DOHH2 (cell line): ENCODE results near the gene PRR14.

Experiments used
- H3F3A ChIP-seq: fragments of 200-600 bp; sonication (generic), shearing (Covaris generic); 2 replicates; pipeline ENCODE4 v1.6.0; 2016; ENCODE audit warnings: antibody characterized with exemption, mild to moderate bottlenecking; ENCODE audit not compliant: control insufficient read depth, insufficient read depth
- H3K27ac ChIP-seq: fragments of 200-600 bp; sonication (generic); 2 replicates; pipeline ENCODE4 v1.5.1; 2014; ENCODE audit warnings: low read depth, mild to moderate bottlenecking, low read length, moderate library complexity
- H3K27me3 ChIP-seq: fragments of 200-600 bp; sonication (generic); 2 replicates; pipeline ENCODE4 v1.6.1; 2014; ENCODE audit warnings: mild to moderate bottlenecking, low read length, mixed read lengths; ENCODE audit not compliant: control insufficient read depth
- H3K36me3 ChIP-seq: fragments of 200-600 bp; sonication (generic); 2 replicates; pipeline ENCODE4 v1.6.1; 2014; ENCODE audit warnings: mild to moderate bottlenecking, low read length, moderate library complexity, mixed read lengths; ENCODE audit not compliant: control insufficient read depth
- H3K4me1 ChIP-seq: fragments of 200-600 bp; sonication (generic); 2 replicates; pipeline ENCODE4 v1.6.1; 2014; ENCODE audit warnings: mild to moderate bottlenecking, low read length, mixed read lengths; ENCODE audit not compliant: control insufficient read depth
- H3K4me2 ChIP-seq: fragments of 200-600 bp; sonication (generic); 2 replicates; pipeline ENCODE4 v1.6.0; 2014; ENCODE audit warnings: mild to moderate bottlenecking, low read length, moderate library complexity
- H3K4me3 ChIP-seq: fragments of 200-600 bp; sonication (generic); 2 replicates; pipeline ENCODE4 v1.5.1; 2014; ENCODE audit warnings: mild to moderate bottlenecking, low read length, mixed read lengths
- H3K79me2 ChIP-seq: fragments of 200-600 bp; sonication (generic); 2 replicates; pipeline ENCODE4 v1.6.1; 2014; ENCODE audit warnings: mild to moderate bottlenecking, low read length, mixed read lengths; ENCODE audit not compliant: control insufficient read depth
- H3K9me2 ChIP-seq: fragments of 200-600 bp; sonication (generic); replicated peaks from 2 replicates; pipeline ENCODE4 v1.6.1; 2014; ENCODE audit warnings: mild to moderate bottlenecking, low read length, mixed read lengths; ENCODE audit not compliant: control insufficient read depth
- H3K9me3 ChIP-seq: fragments of 200-600 bp; sonication (generic); 2 replicates; pipeline ENCODE4 v1.6.1; 2014; ENCODE audit warnings: antibody characterized with exemption, low read length, mixed read lengths; ENCODE audit not compliant: control insufficient read depth, insufficient read depth
- H4K20me1 ChIP-seq: fragments of 200-600 bp; sonication (generic); 2 replicates; pipeline ENCODE4 v1.6.0; 2014; ENCODE audit warnings: low read depth, mild to moderate bottlenecking, antibody characterized with exemption, low read length, moderate library complexity; ENCODE audit not compliant: control insufficient read depth, insufficient read depth
- EZH2phosphoT487 ChIP-seq: fragments of 200-600 bp; sonication (generic); IDR thresholded peaks from 2 replicates; pipeline ENCODE4 v1.6.1; 2017; ENCODE audit warnings: borderline replicate concordance, mild to moderate bottlenecking, antibody characterized with exemption, low read length, moderate library complexity, mixed read lengths
- TF ChIP-seq, protein P1 (sequence below): fragments of 200-600 bp; sonication (generic); IDR thresholded peaks from one replicate; pipeline ENCODE4 v1.5.1; 2014; ENCODE audit warnings: antibody characterized with exemption, mild to moderate bottlenecking, low read depth, low read length; ENCODE audit not compliant: poor library complexity, severe bottlenecking

The PRR14 gene

GRCh38 chr16:30647274-30647571, 3.5 kb upstream of the PRR14 start:
- no peak for TF ChIP-seq EZH2phosphoT487
- TF ChIP-seq, protein P1, sequence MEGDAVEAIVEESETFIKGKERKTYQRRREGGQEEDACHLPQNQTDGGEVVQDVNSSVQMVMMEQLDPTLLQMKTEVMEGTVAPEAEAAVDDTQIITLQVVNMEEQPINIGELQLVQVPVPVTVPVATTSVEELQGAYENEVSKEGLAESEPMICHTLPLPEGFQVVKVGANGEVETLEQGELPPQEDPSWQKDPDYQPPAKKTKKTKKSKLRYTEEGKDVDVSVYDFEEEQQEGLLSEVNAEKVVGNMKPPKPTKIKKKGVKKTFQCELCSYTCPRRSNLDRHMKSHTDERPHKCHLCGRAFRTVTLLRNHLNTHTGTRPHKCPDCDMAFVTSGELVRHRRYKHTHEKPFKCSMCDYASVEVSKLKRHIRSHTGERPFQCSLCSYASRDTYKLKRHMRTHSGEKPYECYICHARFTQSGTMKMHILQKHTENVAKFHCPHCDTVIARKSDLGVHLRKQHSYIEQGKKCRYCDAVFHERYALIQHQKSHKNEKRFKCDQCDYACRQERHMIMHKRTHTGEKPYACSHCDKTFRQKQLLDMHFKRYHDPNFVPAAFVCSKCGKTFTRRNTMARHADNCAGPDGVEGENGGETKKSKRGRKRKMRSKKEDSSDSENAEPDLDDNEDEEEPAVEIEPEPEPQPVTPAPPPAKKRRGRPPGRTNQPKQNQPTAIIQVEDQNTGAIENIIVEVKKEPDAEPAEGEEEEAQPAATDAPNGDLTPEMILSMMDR: no peak
- H3K4me1 ChIP-seq: peaks cover 17% of the 10 kb centered on the region
- no peaks in the 10 kb centered on the region for H4K20me1 ChIP-seq
- H3K9me2 ChIP-seq: no peaks in the 10 kb centered on the region
- H3K9me3 ChIP-seq: no peaks in the 10 kb centered on the region
- H3K27ac ChIP-seq: no peak overlapping the region
- peaks cover 10% of the 10 kb centered on the region for H3K79me2 ChIP-seq
- no peaks in the 10 kb centered on the region for H3F3A ChIP-seq
- H3K4me3 ChIP-seq: no peak overlapping the region
- no peak overlapping the region for H3K4me2 ChIP-seq
- H3K27me3 ChIP-seq: no peaks in the 10 kb centered on the region
- peaks cover 6% of the 10 kb centered on the region for H3K36me3 ChIP-seq

DNA sequence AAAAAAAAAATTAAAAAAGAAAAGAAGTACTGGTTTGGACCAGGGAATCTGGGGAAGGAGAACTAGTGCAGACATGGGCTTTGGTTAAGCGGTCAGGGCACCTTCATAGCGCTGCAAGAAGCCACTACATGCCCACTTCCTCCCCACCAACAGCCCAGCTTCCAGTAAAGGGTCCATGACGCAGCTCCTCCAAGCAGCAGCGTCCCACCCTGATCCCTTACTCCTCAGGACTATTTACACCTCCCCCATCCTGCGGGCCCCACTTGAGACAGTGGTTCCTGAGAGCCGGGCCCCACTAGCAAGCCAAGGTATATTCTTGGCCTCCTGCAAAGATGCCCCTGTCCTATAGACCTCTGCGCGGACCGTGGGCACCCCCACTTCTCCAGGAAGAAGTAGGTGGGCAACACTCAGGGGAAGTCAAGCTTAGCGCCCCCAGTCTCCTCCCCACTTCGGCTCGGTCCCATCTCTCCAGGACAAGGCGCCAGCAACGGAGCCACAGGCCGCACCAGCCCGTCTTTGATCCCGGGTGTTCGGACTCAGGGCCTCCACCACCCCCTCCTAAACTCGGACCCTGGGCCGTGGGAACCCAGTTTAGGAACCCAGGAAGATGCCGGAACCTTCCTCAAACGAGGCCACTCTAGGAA, 913 bp upstream of the PRR14 start:
- TF ChIP-seq, protein P1: no peak
- no peak for TF ChIP-seq EZH2phosphoT487
- Histone ChIP-seq H3K4me3 (peak overlapping the region; percentile 73), H3K27ac (no peak overlapping the region), H4K20me1 (no peaks in the 10 kb centered on the region), H3K4me1 (peaks cover 25% of the 10 kb centered on the region), H3K9me3 (no peaks in the 10 kb centered on the region), H3K4me2 (peak overlapping the region; percentile 61), H3K36me3 (peaks cover 27% of the 10 kb centered on the region), H3F3A (no peaks in the 10 kb centered on the region), H3K79me2 (peaks cover 17% of the 10 kb centered on the region), H3K9me2 (no peaks in the 10 kb centered on the region), H3K27me3 (no peaks in the 10 kb centered on the region)

DNA sequence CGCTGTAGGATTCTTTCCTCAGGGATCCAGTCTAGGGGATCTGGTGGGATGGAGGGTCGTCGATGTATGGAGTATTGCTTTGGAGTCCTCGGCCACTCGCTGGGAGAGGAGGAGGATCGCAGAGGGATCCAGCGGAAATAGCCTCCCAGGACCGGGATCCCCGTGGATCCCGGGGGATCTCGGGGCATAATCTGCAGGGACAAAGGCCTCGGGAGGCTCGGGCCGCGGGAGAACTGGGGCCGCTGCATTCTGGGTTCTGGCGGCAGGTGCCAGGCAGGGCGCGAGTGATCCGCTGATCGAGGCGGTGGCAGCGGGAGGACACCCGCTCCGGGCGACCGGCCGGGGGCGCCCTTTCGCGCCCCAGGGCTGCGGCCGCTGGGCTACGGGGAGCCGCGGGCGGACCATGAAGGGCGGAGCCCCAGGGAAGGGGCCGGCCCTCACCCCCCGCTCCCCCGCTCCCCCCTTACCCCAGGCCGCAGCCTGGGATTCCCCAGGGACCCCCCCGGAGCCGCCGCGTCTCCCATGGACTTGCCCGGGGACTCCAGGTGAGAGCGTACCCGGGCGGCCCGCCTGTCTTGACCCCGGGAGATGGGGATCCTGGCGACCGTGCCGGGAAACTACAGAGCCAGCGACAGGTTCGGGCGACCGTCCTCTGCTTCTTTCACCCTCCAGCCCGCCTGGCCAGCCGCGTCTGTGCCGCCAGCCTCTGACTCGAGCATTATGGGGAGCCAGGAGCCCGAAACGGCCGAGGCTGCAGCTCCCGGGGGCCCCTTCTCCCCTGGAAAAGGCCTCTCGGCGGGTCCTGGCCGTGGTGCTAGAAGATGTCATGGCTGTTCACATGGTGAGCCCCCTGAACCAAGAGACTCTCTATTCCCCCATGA, 604 bp downstream of the PRR14 start:
- Histone ChIP-seq H3K4me3 (peak overlapping the region; percentile 73), H3K36me3 (peaks cover 43% of the 10 kb centered on the region), H3K27me3 (no peaks in the 10 kb centered on the region), H3K27ac (peak overlapping the region; percentile 76), H4K20me1 (no peaks in the 10 kb centered on the region), H3K9me2 (no peaks in the 10 kb centered on the region), H3K79me2 (peaks cover 17% of the 10 kb centered on the region), H3F3A (no peaks in the 10 kb centered on the region), H3K4me2 (peak overlapping the region; percentile 61), H3K9me3 (no peaks in the 10 kb centered on the region), H3K4me1 (peaks cover 25% of the 10 kb centered on the region)
- no peak for TF ChIP-seq EZH2phosphoT487
- TF ChIP-seq, protein P1: peak; percentile 83
